Lower lobe of right lung (tissue), 2 donors: ENCODE results near the gene TRMT1. TPM values are rescaled to one million over a fixed set of nuclear protein-coding genes. Genes with fewer than 3 reads are reported as not detected.

Experiments used
- ATAC-seq, 2 donors: fragments of 200-7000 bp; cut with Tn5 transposase; one replicate each; pipeline ENCODE4 v1.9.1; 2020 to 2022; ENCODE audit warnings: mild to moderate bottlenecking in 2 of 2, moderate library complexity in 2 of 2
- DNase-seq: peaks from one replicate; pipeline ENCODE4 v3.0.0-alpha.2; 2020
- H3K27ac ChIP-seq: fragments of 200-600 bp; one replicate; pipeline ENCODE4 v1.8.0; 2022
- H3K27me3 ChIP-seq: fragments of 200-600 bp; one replicate; pipeline ENCODE4 v1.8.0; 2022; ENCODE audit warnings: low read depth
- H3K36me3 ChIP-seq: fragments of 200-600 bp; one replicate; pipeline ENCODE4 v1.8.0; 2022; ENCODE audit warnings: mild to moderate bottlenecking
- H3K4me1 ChIP-seq: fragments of 200-600 bp; one replicate; pipeline ENCODE4 v1.8.0; 2022
- H3K4me3 ChIP-seq: fragments of 200-600 bp; one replicate; pipeline ENCODE4 v1.8.0; 2022; ENCODE audit warnings: mild to moderate bottlenecking
- H3K9me3 ChIP-seq: fragments of 200-600 bp; one replicate; pipeline ENCODE4 v1.8.0; 2022
- intact Hi-C: fragments of 100-400 bp; cut with DNase I; formaldehyde crosslinking; loops from one replicate; pipeline ENCODE4 v1.11.0; 2022
- total RNA-seq: library from RNA; stranded (reverse); fragmentation: NEBNext Ultra II Directional; extraction: Animal tissue kit (Norgen Biotek cat#: 25700); gene quantifications from one replicate; pipeline ENCODE4 v1.2.1, GENCODE V29; 2021
- TF ChIP-seq, protein P1 (sequence below): fragments of 200-600 bp; IDR thresholded peaks from one replicate; pipeline ENCODE4 v1.8.0; 2022; ENCODE audit warnings: antibody characterized with exemption, mild to moderate bottlenecking
- donor health status: DM: no; HTN: yes; CAD: no; lungs with severe emphysema.

The TRMT1 gene
- total RNA-seq, 1 donor from 2014 or later = 29.3 TPM

DNA sequence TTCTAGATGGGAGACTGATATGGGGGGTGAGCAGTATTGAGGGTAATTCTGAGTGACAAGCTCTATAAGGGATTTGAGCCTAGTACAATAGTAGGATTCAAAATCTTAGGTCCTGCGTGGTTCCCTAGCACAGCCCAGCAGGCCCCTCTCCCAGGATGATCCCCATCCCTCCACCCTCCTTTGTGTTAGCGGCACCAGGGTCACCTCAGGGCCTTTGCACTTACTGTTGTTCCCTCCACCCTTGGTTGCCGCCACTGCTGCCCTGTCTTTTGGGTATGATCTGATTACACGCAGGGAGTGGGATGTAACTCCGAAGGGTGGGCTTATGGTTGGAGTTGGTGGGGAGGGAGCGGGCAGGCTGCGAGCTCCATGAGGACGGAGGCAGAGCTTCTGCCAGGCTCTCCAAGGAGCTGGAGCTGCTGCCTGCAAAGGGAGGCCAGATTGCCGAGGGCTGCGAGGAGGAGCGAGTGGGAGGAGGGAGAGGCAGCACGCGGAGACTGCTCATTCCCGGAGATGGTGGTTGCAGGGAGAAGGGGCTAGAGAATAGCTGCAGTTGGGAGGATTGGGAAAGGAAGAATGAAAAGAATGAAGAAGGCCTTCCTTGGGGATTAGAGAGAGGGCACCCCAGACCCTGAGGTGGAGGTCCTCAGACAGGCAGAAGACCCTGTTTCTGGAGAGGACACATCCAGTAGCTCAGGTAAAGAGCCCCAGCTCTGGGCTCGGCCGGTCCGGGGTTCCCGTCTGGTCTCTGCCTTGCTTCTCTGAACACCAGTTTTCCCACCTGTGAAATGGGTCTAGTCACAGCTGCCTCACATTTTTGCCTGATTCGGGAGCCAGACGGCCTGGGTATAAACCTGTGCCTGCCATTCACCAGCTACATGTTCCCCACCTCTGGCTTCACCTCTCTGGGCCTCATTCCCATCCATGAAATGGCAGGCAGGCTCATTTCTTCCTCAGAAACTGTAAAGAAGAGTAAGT is 6.7 kb upstream of the TRMT1 start:
- intact Hi-C loops = no loop called here
- no peak overlapping the region for H3K4me3 ChIP-seq
- peaks cover 20% of the 10 kb centered on the region for H3K36me3 ChIP-seq
- H3K9me3 ChIP-seq = no peaks in the 10 kb centered on the region
- peaks cover 20% of the 10 kb centered on the region for H3K4me1 ChIP-seq
- TF ChIP-seq, protein P1, sequence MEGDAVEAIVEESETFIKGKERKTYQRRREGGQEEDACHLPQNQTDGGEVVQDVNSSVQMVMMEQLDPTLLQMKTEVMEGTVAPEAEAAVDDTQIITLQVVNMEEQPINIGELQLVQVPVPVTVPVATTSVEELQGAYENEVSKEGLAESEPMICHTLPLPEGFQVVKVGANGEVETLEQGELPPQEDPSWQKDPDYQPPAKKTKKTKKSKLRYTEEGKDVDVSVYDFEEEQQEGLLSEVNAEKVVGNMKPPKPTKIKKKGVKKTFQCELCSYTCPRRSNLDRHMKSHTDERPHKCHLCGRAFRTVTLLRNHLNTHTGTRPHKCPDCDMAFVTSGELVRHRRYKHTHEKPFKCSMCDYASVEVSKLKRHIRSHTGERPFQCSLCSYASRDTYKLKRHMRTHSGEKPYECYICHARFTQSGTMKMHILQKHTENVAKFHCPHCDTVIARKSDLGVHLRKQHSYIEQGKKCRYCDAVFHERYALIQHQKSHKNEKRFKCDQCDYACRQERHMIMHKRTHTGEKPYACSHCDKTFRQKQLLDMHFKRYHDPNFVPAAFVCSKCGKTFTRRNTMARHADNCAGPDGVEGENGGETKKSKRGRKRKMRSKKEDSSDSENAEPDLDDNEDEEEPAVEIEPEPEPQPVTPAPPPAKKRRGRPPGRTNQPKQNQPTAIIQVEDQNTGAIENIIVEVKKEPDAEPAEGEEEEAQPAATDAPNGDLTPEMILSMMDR = no peak
- DNase-seq (no peak), ATAC-seq (no peak)
- H3K27me3 ChIP-seq = no peaks in the 10 kb centered on the region
- no peak overlapping the region for H3K27ac ChIP-seq

DNA sequence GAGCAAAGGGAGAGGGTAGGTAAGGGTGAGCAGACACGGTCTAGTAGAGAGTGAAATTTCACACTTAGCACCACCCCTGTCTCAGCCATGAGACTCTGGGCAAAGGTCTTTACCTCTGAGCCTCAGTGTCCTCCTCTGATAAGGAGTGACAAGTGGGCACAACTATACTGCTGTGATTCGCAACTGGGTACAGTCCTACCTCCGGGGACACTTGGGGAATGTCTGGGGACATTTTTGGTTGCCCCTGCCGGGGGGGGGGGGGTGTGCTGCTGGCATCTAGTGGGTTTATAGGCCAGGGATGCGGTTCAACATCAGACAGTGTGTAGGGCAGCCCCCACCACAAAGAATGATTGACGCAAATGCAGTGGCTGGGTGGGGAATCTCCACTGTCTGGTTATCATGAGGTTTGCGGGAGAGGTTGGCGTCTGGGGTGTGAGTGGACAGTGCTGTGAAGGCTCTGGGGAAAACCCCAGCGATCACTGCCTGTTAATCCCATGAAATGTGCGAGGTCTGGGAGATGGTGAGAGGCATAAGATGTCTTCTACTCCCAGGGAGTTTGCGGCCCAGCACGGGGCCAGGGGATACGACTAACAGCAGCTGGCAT is 5.8 kb upstream of the TRMT1 start:
- H3K4me3 ChIP-seq = no peak overlapping the region
- H3K9me3 ChIP-seq = no peaks in the 10 kb centered on the region
- TF ChIP-seq, protein P1 = no peak
- H3K4me1 ChIP-seq = peaks cover 24% of the 10 kb centered on the region
- peaks cover 20% of the 10 kb centered on the region for H3K36me3 ChIP-seq
- no peak for DNase-seq
- H3K27ac ChIP-seq = no peak overlapping the region
- intact Hi-C loops = no loop called here
- no peak for ATAC-seq
- H3K27me3 ChIP-seq = no peaks in the 10 kb centered on the region

DNA sequence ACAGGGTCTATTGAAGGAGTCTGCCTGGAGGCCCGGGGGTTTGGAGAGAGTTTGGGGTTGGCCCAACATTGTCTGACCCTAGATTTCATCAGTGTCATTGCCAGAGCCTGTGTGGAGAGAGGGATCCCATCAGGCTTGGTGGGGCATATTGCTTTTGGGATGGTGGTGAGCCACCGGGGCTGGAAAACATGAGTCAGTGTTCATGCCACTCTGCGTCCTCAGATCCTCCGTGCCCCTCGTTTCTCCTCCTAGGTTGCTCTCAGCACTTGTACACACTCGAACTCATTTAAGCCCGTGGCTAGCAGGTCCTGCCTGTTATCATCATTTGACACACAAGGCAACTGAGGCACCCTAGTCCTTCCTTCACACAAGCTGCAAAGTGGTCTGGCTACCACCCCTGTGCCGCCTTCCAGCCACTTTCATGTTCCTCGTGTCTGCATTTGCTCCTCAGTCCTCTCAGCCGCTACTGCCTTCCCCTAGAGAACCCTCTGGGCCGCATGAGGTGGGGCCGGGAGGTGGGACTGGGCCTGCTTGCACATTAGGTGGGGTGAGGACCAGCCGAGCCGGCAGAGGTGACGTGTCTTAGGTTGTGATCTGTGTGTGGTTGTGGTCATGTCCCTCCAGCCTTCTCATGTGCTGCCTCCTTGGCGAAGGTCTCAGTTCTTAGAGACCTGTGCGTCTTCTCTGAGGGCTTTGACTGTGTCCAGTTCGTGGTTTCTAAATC is 5.2 kb upstream of the TRMT1 start:
- H3K27me3 ChIP-seq = no peaks in the 10 kb centered on the region
- peaks cover 19% of the 10 kb centered on the region for H3K36me3 ChIP-seq
- no peak for ATAC-seq
- peaks cover 29% of the 10 kb centered on the region for H3K4me1 ChIP-seq
- no peak overlapping the region for H3K27ac ChIP-seq
- no peak for DNase-seq
- TF ChIP-seq, protein P1 = no peak
- H3K4me3 ChIP-seq = no peak overlapping the region
- intact Hi-C loops = no loop called here
- no peaks in the 10 kb centered on the region for H3K9me3 ChIP-seq

DNA sequence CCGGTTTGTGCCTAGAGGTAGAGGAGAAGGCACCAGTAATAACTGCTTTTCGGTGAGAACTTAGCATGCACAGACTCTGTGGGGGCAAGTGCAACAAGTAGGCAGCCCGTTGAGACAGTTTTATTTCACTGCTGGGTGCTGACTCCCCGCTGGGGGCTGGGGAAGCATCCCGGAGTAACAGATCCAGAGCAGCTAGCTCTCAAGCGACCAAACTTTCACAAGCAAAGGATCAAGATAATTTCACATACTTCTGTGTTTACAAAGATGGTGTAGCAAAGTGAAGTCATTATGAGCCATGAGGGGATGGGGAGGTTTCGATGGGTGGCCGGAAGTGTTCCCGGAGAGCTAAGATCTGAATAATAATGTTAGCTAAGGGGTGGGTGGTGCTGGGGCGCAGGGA is 4.3 kb upstream of the TRMT1 start:
- intact Hi-C loops = no loop called here

DNA sequence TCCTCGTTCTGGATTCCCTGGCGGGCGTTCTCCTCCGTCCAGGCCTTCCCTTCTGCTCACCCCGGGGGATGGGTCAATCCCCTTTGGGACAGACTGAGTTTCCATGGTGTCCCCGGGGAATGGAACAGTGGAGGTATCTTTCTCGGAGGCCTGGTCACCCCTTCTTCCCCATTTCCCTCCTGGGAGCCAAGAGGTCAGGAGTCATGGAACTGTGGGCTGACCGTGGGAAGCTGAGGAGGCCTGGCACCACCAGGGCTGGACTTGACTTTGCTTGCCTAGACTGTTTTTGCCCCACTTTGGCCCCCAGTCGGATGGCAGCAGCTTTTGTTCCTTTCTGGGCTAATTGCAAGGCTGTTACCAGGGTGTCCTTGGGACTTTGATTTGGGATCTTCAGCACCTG is 3.5 kb upstream of the TRMT1 start:
- H3K4me1 ChIP-seq = peaks cover 39% of the 10 kb centered on the region
- H3K27me3 ChIP-seq = no peaks in the 10 kb centered on the region
- TF ChIP-seq, protein P1 = no peak
- no peak overlapping the region for H3K27ac ChIP-seq
- H3K36me3 ChIP-seq = peaks cover 15% of the 10 kb centered on the region
- no peak for DNase-seq
- ATAC-seq = no peak
- H3K9me3 ChIP-seq = no peaks in the 10 kb centered on the region
- no peak overlapping the region for H3K4me3 ChIP-seq
- intact Hi-C loops = no loop called here

More for the DNA sequence above, 4.3 kb upstream of the TRMT1 start:
- Histone ChIP-seq H3K4me1 (peaks cover 32% of the 10 kb centered on the region), H3K36me3 (peaks cover 12% of the 10 kb centered on the region), H3K27me3 (no peaks in the 10 kb centered on the region), H3K9me3 (no peaks in the 10 kb centered on the region), H3K27ac (no peak overlapping the region), H3K4me3 (no peak overlapping the region)
- ATAC-seq = no peak
- no peak for DNase-seq
- TF ChIP-seq, protein P1 = no peak
